Keratinocyte (primary cell): ENCODE results near the gene NDUFB11.

Source experiments
- CTCF ChIP-seq, 3 experiments: IDR thresholded peaks in 1 of 3; conservative IDR thresholded peaks in 1 of 3; optimal IDR thresholded peaks in 1 of 3; 2 replicates in 2 of 3; 3 replicates in 1 of 3; pipeline versions ENCODE3 to v1.5.1; 2011; ENCODE audit warnings: low read length in 3 of 3, mild to moderate bottlenecking in 3 of 3, moderate library complexity in 2 of 3, control low read depth in 1 of 3, inconsistent platforms in 1 of 3; ENCODE audit not compliant: insufficient read depth in 2 of 3; ENCODE audit errors: extremely low read depth in 1 of 3
- EZH2 ChIP-seq: IDR thresholded peaks from one replicate; pipeline ENCODE4 v1.6.1; 2012; ENCODE audit warnings: inconsistent platforms, mild to moderate bottlenecking, low read length, moderate library complexity

GRCh38 chrX:47170861-47171692 is 26.6 kb upstream of the NDUFB11 start:
- TF ChIP-seq CTCF (optimal IDR thresholded peaks at IDR 0.05 in 1 of 3, IDR thresholded peaks at IDR 0.05 in 1 of 3, conservative IDR thresholded peaks at IDR 0.05 in 1 of 3; ENCODE audit: extremely low read depth in 1 of 3, insufficient read depth in 2 of 3, low read length in 3 of 3) (no peak), EZH2 (no peak)
